Subcutaneous abdominal adipose tissue (tissue), 5 donors: Measurements from ENCODE around the gene FRMD8.

Source experiments
- H3K27ac ChIP-seq: one replicate; pipeline ENCODE4 v1.7.0; 2013; ENCODE audit warnings: low read depth, mild to moderate bottlenecking, inconsistent platforms, low read length, moderate library complexity
- H3K27me3 ChIP-seq, 5 donors: one replicate each; pipeline ENCODE4 v1.7.0; 2013; ENCODE audit warnings: low read length in 5 of 5, inconsistent platforms in 1 of 5; ENCODE audit not compliant: control insufficient read depth in 5 of 5, insufficient read depth in 4 of 5
- H3K36me3 ChIP-seq, 5 donors: one replicate each; pipeline ENCODE4 v1.7.0; 2013; ENCODE audit warnings: low read length in 5 of 5; ENCODE audit not compliant: control insufficient read depth in 5 of 5, insufficient read depth in 5 of 5
- H3K4me1 ChIP-seq, 5 donors: one replicate each; pipeline ENCODE4 v1.7.0; 2013; ENCODE audit warnings: low read length in 5 of 5, mild to moderate bottlenecking in 3 of 5, moderate library complexity in 1 of 5; ENCODE audit not compliant: control insufficient read depth in 5 of 5, insufficient read depth in 5 of 5
- H3K4me3 ChIP-seq, 5 donors: one replicate each; pipeline ENCODE4 v1.7.0; 2013; ENCODE audit warnings: low read length in 5 of 5, low read depth in 1 of 5
- H3K9ac ChIP-seq, 5 donors: one replicate each; pipeline ENCODE4 v1.7.0; 2013; ENCODE audit warnings: low read length in 5 of 5, mild to moderate bottlenecking in 4 of 5, moderate library complexity in 3 of 5
- H3K9me3 ChIP-seq, 5 donors: one replicate each; pipeline ENCODE4 v1.7.0; 2013; ENCODE audit warnings: low read length in 5 of 5; ENCODE audit not compliant: control insufficient read depth in 5 of 5
- donor health status: healthy.
- donor health status: healthy.
- donor health status: healthy.
- donor health status: healthy.
- donor health status: healthy.

The FRMD8 gene

DNA sequence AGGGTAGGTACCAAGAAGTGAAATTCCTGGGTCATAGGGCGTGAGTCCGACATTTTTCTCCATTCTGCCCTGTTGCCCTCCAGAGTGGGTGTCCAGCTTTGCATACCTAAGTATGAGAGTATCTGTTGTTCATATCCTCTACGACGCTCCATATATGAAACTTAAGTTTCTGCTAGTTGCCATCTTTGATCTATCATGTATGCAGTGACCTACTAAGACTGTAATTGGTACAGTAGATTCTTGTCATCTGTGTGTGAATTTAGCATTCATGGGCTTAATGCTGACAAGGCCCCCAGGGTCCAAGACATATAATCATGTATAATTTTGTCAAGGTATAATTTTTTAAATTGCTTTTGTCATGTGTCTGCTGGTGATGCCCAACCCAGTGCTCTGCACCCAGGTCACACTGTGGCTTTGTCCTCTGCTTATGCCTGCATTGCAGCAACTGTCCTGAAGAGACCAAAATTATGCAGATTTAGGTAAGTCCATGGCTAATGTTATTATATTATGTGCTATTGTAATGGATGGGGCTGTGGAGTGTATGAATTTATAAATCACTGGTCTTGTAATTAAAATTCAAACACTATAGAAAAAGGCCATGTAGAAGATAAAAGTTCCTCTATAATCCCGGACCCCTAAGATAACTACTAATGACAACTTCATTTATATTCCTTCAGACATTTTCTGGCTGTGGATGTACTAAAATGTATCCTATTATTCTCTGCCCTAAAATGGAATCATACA lies 48.4 kb downstream of the FRMD8 start:
- H3K9ac ChIP-seq = peak overlapping the region in 2 of 5 donors; percentile 14 to 39
- H3K36me3 ChIP-seq = peaks cover 44 to 70% (median 55%) of the 10 kb centered on the region in 5 donors
- no peaks in the 10 kb centered on the region for H3K27me3 ChIP-seq
- H3K4me1 ChIP-seq = peaks cover 12 to 96% (median 91%) of the 10 kb centered on the region in 5 donors
- peak overlapping the region; percentile 100 for H3K27ac ChIP-seq
- H3K9me3 ChIP-seq = no peaks in the 10 kb centered on the region
- H3K4me3 ChIP-seq = peak overlapping the region in 3 of 5 donors; percentile 12 to 36 (median 30)

GRCh38 chr11:65435411-65435931 lies 49.0 kb downstream of the FRMD8 start:
- Histone ChIP-seq H3K4me1 (peaks cover 12 to 96% (median 91%) of the 10 kb centered on the region in 5 donors), H3K27ac (peak overlapping the region; percentile 100), H3K27me3 (no peaks in the 10 kb centered on the region)

GRCh38 chr11:65435981-65436411 lies 49.6 kb downstream of the FRMD8 start:
- Histone ChIP-seq H3K27ac (peak overlapping the region; percentile 100), H3K9ac (peak overlapping the region in 2 of 5 donors; percentile 16 to 28), H3K9me3 (no peaks in the 10 kb centered on the region), H3K4me3 (peak overlapping the region in 4 of 5 donors; percentile 9 to 35 (median 26)), H3K36me3 (peaks cover 44 to 81% (median 57%) of the 10 kb centered on the region in 5 donors), H3K4me1 (peaks cover 12 to 94% (median 90%) of the 10 kb centered on the region in 5 donors), H3K27me3 (no peaks in the 10 kb centered on the region)

More at GRCh38 chr11:65435411-65435931, 49.0 kb downstream of the FRMD8 start:
- Histone ChIP-seq H3K9me3 (no peaks in the 10 kb centered on the region), H3K9ac (peak overlapping the region in 4 of 5 donors; percentile 16 to 42 (median 34)), H3K36me3 (peaks cover 44 to 75% (median 55%) of the 10 kb centered on the region in 5 donors), H3K4me3 (peak overlapping the region; percentile 9 to 36 (median 28))

DNA sequence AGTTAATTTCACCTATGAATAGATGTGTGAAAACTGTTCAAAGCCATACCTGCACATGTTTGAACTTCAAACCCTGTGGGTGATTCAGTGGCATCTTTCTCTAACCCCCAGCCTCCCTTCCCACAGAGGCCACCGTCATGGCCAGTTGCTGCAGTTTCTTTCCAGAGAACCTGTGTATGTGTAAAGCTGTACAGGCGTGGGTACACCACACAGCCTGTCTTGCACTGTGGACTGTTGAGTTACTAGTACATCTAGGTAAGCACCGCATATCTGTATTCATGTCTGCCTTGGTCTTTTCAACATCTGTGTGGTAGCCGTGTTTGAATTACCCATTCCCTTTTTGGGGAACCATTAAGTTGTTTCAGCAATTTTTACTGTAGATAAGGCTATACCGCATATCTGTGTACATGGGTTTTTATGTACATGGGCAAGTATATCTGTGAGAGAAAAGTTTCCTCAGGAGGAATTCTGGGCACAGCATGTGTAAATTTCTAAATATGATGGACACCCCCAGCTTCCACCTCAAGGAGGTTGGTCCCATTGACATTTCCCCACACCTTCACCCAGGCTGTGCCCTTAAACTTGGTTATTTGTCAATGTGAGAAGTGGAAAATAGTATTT lies 50.1 kb downstream of the FRMD8 start:
- peaks cover 12 to 93% (median 89%) of the 10 kb centered on the region in 5 donors for H3K4me1 ChIP-seq
- peak overlapping the region in 3 of 5 donors; percentile 1 to 24 (median 13) for H3K9ac ChIP-seq

GRCh38 chr11:65437436-65438227 lies 51.2 kb downstream of the FRMD8 start:
- Histone ChIP-seq H3K4me3 (peak overlapping the region in 4 of 5 donors; percentile 19 to 33 (median 26)), H3K36me3 (peaks cover 36 to 94% (median 66%) of the 10 kb centered on the region in 5 donors), H3K9me3 (no peaks in the 10 kb centered on the region), H3K4me1 (peaks cover 12 to 93% (median 88%) of the 10 kb centered on the region in 5 donors), H3K27me3 (no peaks in the 10 kb centered on the region), H3K27ac (peak overlapping the region; percentile 73), H3K9ac (peak overlapping the region in 1 of 5 donors; percentile 43)

More for the DNA sequence above, 50.1 kb downstream of the FRMD8 start:
- Histone ChIP-seq H3K36me3 (peaks cover 44 to 85% (median 56%) of the 10 kb centered on the region in 5 donors), H3K27me3 (no peaks in the 10 kb centered on the region), H3K4me3 (peak overlapping the region in 4 of 5 donors; percentile 9 to 35 (median 26)), H3K9me3 (no peaks in the 10 kb centered on the region), H3K27ac (peak overlapping the region; percentile 100)

- peaks cover 28 to 95% (median 66%) of the 10 kb centered on the region in 5 donors for H3K36me3 ChIP-seq
- no peaks in the 10 kb centered on the region for H3K9me3 ChIP-seq
- H3K9ac ChIP-seq = peak overlapping the region in 1 of 5 donors; percentile 8
- peak overlapping the region; percentile 73 for H3K27ac ChIP-seq
- no peaks in the 10 kb centered on the region for H3K27me3 ChIP-seq
- H3K4me3 ChIP-seq = peak overlapping the region in 2 of 5 donors; percentile 23 to 29
- H3K4me1 ChIP-seq = peaks cover 14 to 93% (median 90%) of the 10 kb centered on the region in 5 donors
Measured at GRCh38 chr11:65438257-65439151, 52.1 kb downstream of the FRMD8 start.

GRCh38 chr11:65439331-65440181 lies 53.1 kb downstream of the FRMD8 start:
- H3K9me3 ChIP-seq = no peaks in the 10 kb centered on the region
- H3K9ac ChIP-seq = no peak overlapping the region
- no peaks in the 10 kb centered on the region for H3K27me3 ChIP-seq
- H3K4me3 ChIP-seq = peak overlapping the region in 1 of 5 donors; percentile 9
- peak overlapping the region; percentile 73 for H3K27ac ChIP-seq
- H3K36me3 ChIP-seq = peaks cover 20 to 95% (median 69%) of the 10 kb centered on the region in 5 donors
- peaks cover 11 to 93% (median 90%) of the 10 kb centered on the region in 5 donors for H3K4me1 ChIP-seq

DNA sequence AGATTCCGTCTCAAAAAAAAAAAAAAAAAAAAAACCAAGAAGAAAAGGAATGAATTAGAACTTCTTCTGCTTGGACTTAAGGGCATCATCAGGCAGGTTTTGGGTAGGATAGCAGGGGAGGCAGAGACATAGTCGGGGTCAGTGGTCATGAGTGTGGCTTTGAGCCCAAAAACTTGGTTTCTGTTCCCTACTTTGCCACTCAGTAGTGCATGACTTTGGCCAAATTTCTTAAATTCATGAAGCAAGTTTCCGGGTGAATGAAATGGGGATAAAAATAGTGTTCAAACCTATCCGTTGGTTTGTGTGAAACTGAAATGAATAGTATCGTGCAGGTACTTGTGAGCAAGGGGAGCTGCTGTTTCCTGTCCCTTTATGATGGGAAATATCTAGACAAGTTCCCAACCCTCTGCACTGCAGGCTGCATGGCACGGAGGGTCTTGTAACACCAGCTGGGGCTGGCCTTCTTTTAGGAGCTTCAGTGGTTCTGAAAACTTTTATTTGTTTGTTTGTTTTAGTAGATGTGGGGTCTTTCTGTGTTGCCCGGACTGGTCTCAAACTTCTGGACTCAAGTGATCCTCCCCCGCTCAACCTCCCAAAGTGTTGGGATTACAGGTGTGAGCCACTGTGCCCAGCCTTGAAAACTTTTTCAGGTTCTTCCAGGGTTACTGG lies 54.5 kb downstream of the FRMD8 start:
- H3K4me3 ChIP-seq = peak overlapping the region in 1 of 5 donors; percentile 22
- H3K4me1 ChIP-seq = peaks cover 7 to 91% (median 89%) of the 10 kb centered on the region in 5 donors
- H3K27me3 ChIP-seq = no peaks in the 10 kb centered on the region
- no peaks in the 10 kb centered on the region for H3K9me3 ChIP-seq
- peaks cover 13 to 95% (median 68%) of the 10 kb centered on the region in 5 donors for H3K36me3 ChIP-seq
- H3K27ac ChIP-seq = peak overlapping the region; percentile 73
- H3K9ac ChIP-seq = peak overlapping the region in 1 of 5 donors; percentile 39
